ENCODE data around the gene RRAGC.

DNA sequence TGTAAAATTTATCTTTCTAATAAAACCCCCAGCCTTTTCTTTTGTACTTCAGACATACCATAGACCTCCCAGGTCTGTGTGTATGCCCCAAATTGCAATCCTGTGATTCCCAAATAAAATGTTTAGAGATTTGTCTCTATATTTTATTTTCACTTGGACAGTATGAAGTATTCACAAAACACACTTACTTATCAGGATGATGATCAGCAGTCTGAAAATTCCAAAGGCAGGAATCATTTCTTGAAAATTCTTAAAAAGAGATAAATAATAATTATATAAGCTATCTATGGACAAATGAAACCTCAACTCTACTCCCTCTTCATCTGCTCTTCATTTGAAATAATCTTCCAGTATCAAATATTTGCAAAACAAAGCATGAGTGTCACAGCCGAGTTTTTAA, 33.4 kb upstream of the RRAGC start:
- TF ChIP-seq, protein P1, sequence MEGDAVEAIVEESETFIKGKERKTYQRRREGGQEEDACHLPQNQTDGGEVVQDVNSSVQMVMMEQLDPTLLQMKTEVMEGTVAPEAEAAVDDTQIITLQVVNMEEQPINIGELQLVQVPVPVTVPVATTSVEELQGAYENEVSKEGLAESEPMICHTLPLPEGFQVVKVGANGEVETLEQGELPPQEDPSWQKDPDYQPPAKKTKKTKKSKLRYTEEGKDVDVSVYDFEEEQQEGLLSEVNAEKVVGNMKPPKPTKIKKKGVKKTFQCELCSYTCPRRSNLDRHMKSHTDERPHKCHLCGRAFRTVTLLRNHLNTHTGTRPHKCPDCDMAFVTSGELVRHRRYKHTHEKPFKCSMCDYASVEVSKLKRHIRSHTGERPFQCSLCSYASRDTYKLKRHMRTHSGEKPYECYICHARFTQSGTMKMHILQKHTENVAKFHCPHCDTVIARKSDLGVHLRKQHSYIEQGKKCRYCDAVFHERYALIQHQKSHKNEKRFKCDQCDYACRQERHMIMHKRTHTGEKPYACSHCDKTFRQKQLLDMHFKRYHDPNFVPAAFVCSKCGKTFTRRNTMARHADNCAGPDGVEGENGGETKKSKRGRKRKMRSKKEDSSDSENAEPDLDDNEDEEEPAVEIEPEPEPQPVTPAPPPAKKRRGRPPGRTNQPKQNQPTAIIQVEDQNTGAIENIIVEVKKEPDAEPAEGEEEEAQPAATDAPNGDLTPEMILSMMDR (IDR thresholded peaks at IDR 0.05 in 2 of 3, conservative IDR thresholded peaks at IDR 0.05 in 1 of 3; ENCODE audit: control insufficient read depth in 2 of 3, extremely low read depth in 1 of 3, insufficient read depth in 1 of 3, low read depth in 3 of 3, low read length in 3 of 3) = no peak
- no peak for TF ChIP-seq POLR2AphosphoS5 (IDR thresholded peaks at IDR 0.05; ENCODE audit: low read length)
- TF ChIP-seq BRCA1 (IDR thresholded peaks at IDR 0.05; ENCODE audit: low read depth, low read length) = no peak
- TF ChIP-seq POLR2A (IDR thresholded peaks at IDR 0.05; ENCODE audit: low read depth, low read length) = no peak
- TF ChIP-seq CBFB (IDR thresholded peaks at IDR 0.05; ENCODE audit: low read depth) = no peak
- no peak for TF ChIP-seq EZH2 (IDR thresholded peaks at IDR 0.05; ENCODE audit: borderline replicate concordance, control insufficient read depth, low read depth, low read length)
- no peak for TF ChIP-seq TAF1 (IDR thresholded peaks at IDR 0.05; ENCODE audit: borderline replicate concordance, low read depth, low read length)
- TF ChIP-seq SMAD5 (IDR thresholded peaks at IDR 0.05; ENCODE audit: low read depth) = no peak
- TF ChIP-seq, protein P2, sequence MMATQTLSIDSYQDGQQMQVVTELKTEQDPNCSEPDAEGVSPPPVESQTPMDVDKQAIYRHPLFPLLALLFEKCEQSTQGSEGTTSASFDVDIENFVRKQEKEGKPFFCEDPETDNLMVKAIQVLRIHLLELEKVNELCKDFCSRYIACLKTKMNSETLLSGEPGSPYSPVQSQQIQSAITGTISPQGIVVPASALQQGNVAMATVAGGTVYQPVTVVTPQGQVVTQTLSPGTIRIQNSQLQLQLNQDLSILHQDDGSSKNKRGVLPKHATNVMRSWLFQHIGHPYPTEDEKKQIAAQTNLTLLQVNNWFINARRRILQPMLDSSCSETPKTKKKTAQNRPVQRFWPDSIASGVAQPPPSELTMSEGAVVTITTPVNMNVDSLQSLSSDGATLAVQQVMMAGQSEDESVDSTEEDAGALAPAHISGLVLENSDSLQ (IDR thresholded peaks at IDR 0.05) = no peak
